SK-N-SH (cell line): ENCODE data around the gene GRIK5. TPM values are rescaled to one million over a fixed set of nuclear protein-coding genes. Genes with fewer than 3 reads are reported as not detected.

ENCODE experiments used
- CTCF ChIA-PET: fragments of 300-600, 350-600 bp; formaldehyde crosslinking; extraction: SDS; loops from one replicate; lab custom pipeline; 2021; lab: Yijun Ruan, JAX
- POLR2A ChIA-PET: fragments of 350-600 bp; sonication (Branson Sonifier 250); formaldehyde crosslinking; extraction: SDS; loops from one replicate; lab custom pipeline; 2020; ENCODE audit warnings: antibody characterized with exemption, inconsistent platforms; lab: Yijun Ruan, JAX
- DNase-seq: peaks from one replicate; pipeline ENCODE4 v3.0.0; 2012
- H2AFZ ChIP-seq: fragments of 200-600 bp; sonication (generic); 2 replicates; pipeline ENCODE4 v1.8.1; 2016; ENCODE audit warnings: antibody characterized with exemption, mild to moderate bottlenecking, low read depth
- H3F3A ChIP-seq: fragments of 200-600 bp; sonication (generic); replicated peaks from 2 replicates; pipeline ENCODE3; 2016; ENCODE audit warnings: antibody characterized with exemption, mild to moderate bottlenecking; ENCODE audit not compliant: insufficient read depth
- H3K27ac ChIP-seq, 2 experiments: fragments of 200-500 bp in 1 of 2; fragments of 200-600 bp in 1 of 2; sonication (Bioruptor generic) in 1 of 2; sonication (generic), shearing (Covaris generic) in 1 of 2; 2 replicates each; pipeline versions ENCODE4 v1.5.1 to v1.6.1; 2014 to 2016; ENCODE audit warnings: low read depth in 2 of 2, inconsistent platforms in 1 of 2, low read length in 1 of 2, mild to moderate bottlenecking in 1 of 2, mixed read lengths in 1 of 2
- H3K27me3 ChIP-seq: fragments of 200-600 bp; sonication (generic), shearing (Covaris generic); 2 replicates; pipeline ENCODE4 v1.6.1; 2016; ENCODE audit warnings: mixed run types; ENCODE audit not compliant: insufficient read depth
- H3K36me3 ChIP-seq, 2 experiments: fragments of 200-500 bp in 1 of 2; fragments of 200-600 bp in 1 of 2; sonication (Bioruptor generic) in 1 of 2; sonication (generic) in 1 of 2; replicated peaks in 1 of 2; 2 replicates each; pipeline versions ENCODE3 to v1.5.1; 2014 to 2016; ENCODE audit warnings: low read length in 1 of 2, mild to moderate bottlenecking in 1 of 2; ENCODE audit not compliant: insufficient read depth in 2 of 2, control insufficient read depth in 1 of 2
- H3K4me1 ChIP-seq, 2 experiments: fragments of 200-500 bp in 1 of 2; fragments of 200-600 bp in 1 of 2; sonication (Bioruptor generic) in 1 of 2; sonication (generic), shearing (Covaris generic) in 1 of 2; 2 replicates each; pipeline versions ENCODE4 v1.5.1 to v1.6.1; 2014 to 2016; ENCODE audit warnings: low read depth in 1 of 2, low read length in 1 of 2, mixed run types in 1 of 2; ENCODE audit not compliant: insufficient read depth in 2 of 2, control insufficient read depth in 1 of 2
- H3K4me2 ChIP-seq: fragments of 200-600 bp; sonication (generic), shearing (Covaris generic); 2 replicates; pipeline ENCODE4 v1.6.1; 2017; ENCODE audit warnings: mixed run types
- H3K4me3 ChIP-seq, 2 experiments: fragments of 200-500 bp in 1 of 2; fragments of 200-600 bp in 1 of 2; sonication (Bioruptor generic) in 1 of 2; sonication (generic), shearing (Covaris generic) in 1 of 2; 2 replicates each; pipeline versions ENCODE4 v1.5.1 to v1.8.1; 2014 to 2016; ENCODE audit warnings: low read depth in 2 of 2, inconsistent platforms in 1 of 2, low read length in 1 of 2, mild to moderate bottlenecking in 1 of 2, mixed read lengths in 1 of 2, moderate library complexity in 1 of 2
- H3K79me2 ChIP-seq: fragments of 200-600 bp; sonication (generic); 2 replicates; pipeline ENCODE4 v1.8.1; 2017; ENCODE audit warnings: mild to moderate bottlenecking; ENCODE audit not compliant: insufficient read depth
- H3K9ac ChIP-seq: fragments of 200-600 bp; sonication (generic); 2 replicates; pipeline ENCODE4 v1.6.1; 2017; ENCODE audit warnings: mixed run types
- H3K9me2 ChIP-seq: fragments of 200-600 bp; sonication (generic); 2 replicates; pipeline ENCODE4 v1.6.1; 2017; ENCODE audit warnings: mixed run types
- H3K9me3 ChIP-seq: fragments of 200-600 bp; sonication (generic); 2 replicates; pipeline ENCODE4 v1.6.1; 2017; ENCODE audit warnings: mixed run types, mild to moderate bottlenecking, moderate library complexity
- H4K20me1 ChIP-seq: fragments of 200-600 bp; sonication (generic); 2 replicates; pipeline ENCODE4 v1.6.1; 2017; ENCODE audit warnings: mild to moderate bottlenecking, mixed run types; ENCODE audit not compliant: insufficient read depth
- CHD2 ChIP-seq: fragments of 150-350 bp; IDR thresholded peaks from 2 replicates; pipeline ENCODE4 v1.6.1; 2018; ENCODE audit warnings: low read length; ENCODE audit not compliant: partially characterized antibody
- ELF1 ChIP-seq: IDR thresholded peaks from 2 replicates; pipeline ENCODE4 v1.4.0; 2012
- FOSL2 ChIP-seq: IDR thresholded peaks from 2 replicates; pipeline ENCODE4 v1.4.0; 2012; ENCODE audit warnings: low read depth, mild to moderate bottlenecking, moderate library complexity, borderline replicate concordance
- FOXM1 ChIP-seq: IDR thresholded peaks from 2 replicates; pipeline ENCODE4 v1.4.0; 2012; ENCODE audit warnings: low read depth, mild to moderate bottlenecking
- GATA2 ChIP-seq: sonication (generic); formaldehyde crosslinking; IDR thresholded peaks from 2 replicates; pipeline ENCODE4 v1.5.0; 2020; ENCODE audit warnings: mild to moderate bottlenecking, missing genetic modification reagents
- RAD21 ChIP-seq: IDR thresholded peaks from 2 replicates; pipeline ENCODE4 v1.6.1; 2012; ENCODE audit warnings: mild to moderate bottlenecking, low read length
- REST ChIP-seq: IDR thresholded peaks from 2 replicates; pipeline ENCODE4 v1.6.1; 2012; ENCODE audit warnings: mild to moderate bottlenecking, low read depth, low read length, moderate library complexity
- SIN3A ChIP-seq: IDR thresholded peaks from 2 replicates; pipeline ENCODE4 v1.6.1; 2012; ENCODE audit warnings: low read depth, mild to moderate bottlenecking, low read length, moderate library complexity, borderline replicate concordance
- TAF1 ChIP-seq: IDR thresholded peaks from 2 replicates; pipeline ENCODE4 v1.6.1; 2012; ENCODE audit warnings: low read depth, mild to moderate bottlenecking, low read length, moderate library complexity, borderline replicate concordance
- TEAD4 ChIP-seq: IDR thresholded peaks from 2 replicates; pipeline ENCODE4 v1.4.0; 2012; ENCODE audit warnings: mild to moderate bottlenecking, borderline replicate concordance; ENCODE audit not compliant: insufficient read depth
- YY1 ChIP-seq: IDR thresholded peaks from 2 replicates; pipeline ENCODE4 v1.4.0; 2012; ENCODE audit warnings: low read depth, mild to moderate bottlenecking
- ZBTB33 ChIP-seq: IDR thresholded peaks from 2 replicates; pipeline ENCODE4 v1.4.0; 2012; ENCODE audit warnings: low read depth, borderline replicate concordance
- WGBS: methylation state at CpG from one replicate; pipeline ENCODE4 v1.1.6; 2017; ENCODE audit warnings: low lambda C conversion rate; 5-methylcytosine and 5-hydroxymethylcytosine counted together
- polyA plus RNA-seq, 3 experiments: library from polyadenylated mRNA; depleted of rRNA; stranded (reverse); fragments of >200 nt; gene quantifications; 2 replicates each; pipeline ENCODE4 v1.2.3, GENCODE V29; 2012

The GRIK5 gene
- polyA plus RNA-seq, 1 of the 3 experiments (the other 2 are of a cell fraction) = 2.4 TPM

- TF ChIP-seq REST = no peak
- TF ChIP-seq ZBTB33 = no peak
- TF ChIP-seq GATA2 (CRISPR knock-in tag) = no peak
- TF ChIP-seq ELF1 = no peak
- peak; percentile 40 for TF ChIP-seq RAD21
- TF ChIP-seq, all 33 proteins: peak for 2
Observed at GRCh38 chr19:42023121-42023942, 46.7 kb downstream of the GRIK5 start (continued).

DNA sequence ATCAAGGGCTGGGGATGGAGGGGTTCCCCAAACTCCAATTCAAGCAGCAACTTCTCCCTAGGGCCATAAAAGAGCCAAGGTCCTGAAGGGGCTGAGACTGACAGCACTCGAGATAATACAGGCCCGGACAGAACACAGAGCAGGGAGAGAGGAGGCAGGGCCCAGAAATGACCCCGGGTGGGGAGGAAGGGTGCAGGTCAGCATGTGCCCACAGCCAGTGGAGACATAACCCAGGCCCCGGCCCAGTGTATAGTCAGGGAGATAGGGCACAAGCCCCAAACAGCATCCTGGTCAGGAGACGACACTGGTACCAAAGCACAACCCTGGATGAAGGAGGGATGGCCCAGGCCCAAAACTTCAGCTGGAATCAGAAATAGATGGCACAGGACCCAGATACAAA lies 47.4 kb downstream of the GRIK5 start:
- TF ChIP-seq FOSL2 = no peak
- Histone ChIP-seq H3K36me3 (no peaks in the 10 kb centered on the region), H3K79me2 (no peaks in the 10 kb centered on the region), H3K9ac (no peak overlapping the region), H3K9me3 (no peaks in the 10 kb centered on the region), H3K27ac (no peak overlapping the region), H3K4me2 (no peak overlapping the region), H2AFZ (no peak overlapping the region), H3F3A (no peaks in the 10 kb centered on the region), H4K20me1 (no peaks in the 10 kb centered on the region), H3K4me3 (no peak overlapping the region), H3K27me3 (no peaks in the 10 kb centered on the region), H3K4me1 (no peaks in the 10 kb centered on the region), H3K9me2 (no peaks in the 10 kb centered on the region)
- ChIA-PET CTCF (interaction anchor here (1.1 to 3.0 kb wide), 7 partner anchors 8 to 65 kb away, joined by 4 to 25 read pairs (median 6); no protein-coding TSS in a partner anchor), POLR2A (no interaction called here)
- 49% methylated on average over 5 of the region's 5 CpGs for WGBS
- DNase-seq = no peak

DNA sequence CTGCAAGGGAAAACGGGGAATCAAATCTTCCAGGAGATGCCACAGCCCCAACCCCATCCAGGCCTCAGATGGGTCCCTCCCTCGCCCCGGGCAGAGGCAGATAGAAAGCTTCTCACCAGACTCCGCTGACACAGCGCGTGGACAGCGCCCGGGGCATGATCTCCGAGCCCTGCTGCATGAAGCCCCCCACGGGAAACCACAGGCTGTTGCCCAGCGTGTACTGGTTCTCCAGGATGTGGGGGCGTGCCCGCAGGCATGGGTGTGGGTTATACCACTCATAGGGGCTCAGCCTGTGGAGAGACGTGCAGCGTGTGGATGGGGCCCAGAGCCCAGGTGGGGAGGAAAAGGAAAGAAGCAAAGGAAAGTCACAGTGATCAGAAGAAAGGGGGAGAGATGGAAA lies 48.8 kb downstream of the GRIK5 start:
- no peak overlapping the region for H3K27ac ChIP-seq
- H2AFZ ChIP-seq = no peak overlapping the region
- no peaks in the 10 kb centered on the region for H3F3A ChIP-seq
- no peaks in the 10 kb centered on the region for H4K20me1 ChIP-seq
- no peak overlapping the region for H3K4me3 ChIP-seq
- H3K27me3 ChIP-seq = no peaks in the 10 kb centered on the region
- no peak overlapping the region for H3K4me2 ChIP-seq
- ChIA-PET CTCF (interaction anchor here (3.0 kb wide), 1 partner anchor 13 kb away, joined by 16 read pairs; no protein-coding TSS in a partner anchor), POLR2A (no interaction called here)
- no peak overlapping the region for H3K9ac ChIP-seq
- no peaks in the 10 kb centered on the region for H3K79me2 ChIP-seq
- no peaks in the 10 kb centered on the region for H3K9me3 ChIP-seq
- TF ChIP-seq YY1 (no peak), TEAD4 (no peak), TAF1 (no peak), GATA2 (CRISPR knock-in tag) (no peak), FOXM1 (no peak), SIN3A (no peak), CHD2 (no peak)
- DNase-seq = no peak
- H3K4me1 ChIP-seq = no peaks in the 10 kb centered on the region
- no peaks in the 10 kb centered on the region for H3K36me3 ChIP-seq
- no peaks in the 10 kb centered on the region for H3K9me2 ChIP-seq
- WGBS = 69% methylated on average over 15 of the region's 15 CpGs
